ENCODE results near the gene MORN5.

GRCh38 chr9:122216138-122216797 is 56.6 kb downstream of the MORN5 start:
- TF ChIP-seq, protein P1, sequence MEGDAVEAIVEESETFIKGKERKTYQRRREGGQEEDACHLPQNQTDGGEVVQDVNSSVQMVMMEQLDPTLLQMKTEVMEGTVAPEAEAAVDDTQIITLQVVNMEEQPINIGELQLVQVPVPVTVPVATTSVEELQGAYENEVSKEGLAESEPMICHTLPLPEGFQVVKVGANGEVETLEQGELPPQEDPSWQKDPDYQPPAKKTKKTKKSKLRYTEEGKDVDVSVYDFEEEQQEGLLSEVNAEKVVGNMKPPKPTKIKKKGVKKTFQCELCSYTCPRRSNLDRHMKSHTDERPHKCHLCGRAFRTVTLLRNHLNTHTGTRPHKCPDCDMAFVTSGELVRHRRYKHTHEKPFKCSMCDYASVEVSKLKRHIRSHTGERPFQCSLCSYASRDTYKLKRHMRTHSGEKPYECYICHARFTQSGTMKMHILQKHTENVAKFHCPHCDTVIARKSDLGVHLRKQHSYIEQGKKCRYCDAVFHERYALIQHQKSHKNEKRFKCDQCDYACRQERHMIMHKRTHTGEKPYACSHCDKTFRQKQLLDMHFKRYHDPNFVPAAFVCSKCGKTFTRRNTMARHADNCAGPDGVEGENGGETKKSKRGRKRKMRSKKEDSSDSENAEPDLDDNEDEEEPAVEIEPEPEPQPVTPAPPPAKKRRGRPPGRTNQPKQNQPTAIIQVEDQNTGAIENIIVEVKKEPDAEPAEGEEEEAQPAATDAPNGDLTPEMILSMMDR (IDR thresholded peaks at IDR 0.05; ENCODE audit: low read depth, low read length), result no peak
- TF ChIP-seq POLR2A (IDR thresholded peaks at IDR 0.05; ENCODE audit: extremely low read depth, insufficient read length) (no peak), MAX (IDR thresholded peaks at IDR 0.05; ENCODE audit: low read depth, low read length) (no peak), MYC (IDR thresholded peaks at IDR 0.05; ENCODE audit: low read depth, low read length) (no peak)
